ENCODE results near the gene FBXW8.
"Not testable (repeated sequence)": the region's sequence is repeated elsewhere in the genome, so short reads cannot be mapped to it uniquely, and the experiment has no call there.

The FBXW8 gene

DNA sequence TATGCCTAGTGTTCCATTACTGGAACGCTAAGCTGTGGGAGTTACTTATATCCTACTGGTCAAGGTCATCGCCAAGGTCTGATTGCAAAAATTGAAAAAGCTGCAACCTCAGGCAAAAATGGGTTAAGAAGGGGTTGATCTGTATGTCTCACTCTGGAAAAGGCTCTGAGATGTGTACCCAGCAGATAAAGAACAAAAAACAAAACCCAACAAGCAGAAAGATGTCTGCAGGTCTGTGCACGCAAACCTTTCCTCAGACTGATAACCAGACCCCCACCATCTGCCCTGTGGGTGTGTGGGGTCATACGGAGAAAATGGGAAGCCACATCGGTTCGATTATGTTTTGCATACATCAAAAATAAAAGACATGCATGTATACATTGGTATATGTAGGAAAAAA lies 132.1 kb downstream of the FBXW8 start:
- no peak for DNase-seq

DNA sequence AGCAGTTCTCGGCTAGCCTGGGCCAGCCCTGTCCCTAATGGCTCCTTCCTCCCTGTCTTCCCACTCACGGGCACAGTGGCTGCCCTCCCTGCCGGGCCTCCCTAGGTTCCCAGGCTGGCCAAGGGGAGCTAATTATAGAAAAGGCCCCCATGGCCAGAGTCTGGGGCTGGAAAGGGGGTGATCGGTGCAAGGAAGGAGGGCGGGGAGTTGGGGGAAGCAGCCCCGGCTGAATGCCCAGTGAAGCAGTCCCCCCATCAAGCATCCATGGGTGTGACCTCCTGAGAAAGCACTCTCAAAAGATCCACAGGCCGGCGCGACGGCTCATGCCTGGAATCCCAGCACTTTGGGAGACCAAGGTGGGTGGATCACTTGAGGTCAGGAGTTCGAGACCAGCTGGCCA lies 133.6 kb downstream of the FBXW8 start:
- DNase-seq: no peak

DNA sequence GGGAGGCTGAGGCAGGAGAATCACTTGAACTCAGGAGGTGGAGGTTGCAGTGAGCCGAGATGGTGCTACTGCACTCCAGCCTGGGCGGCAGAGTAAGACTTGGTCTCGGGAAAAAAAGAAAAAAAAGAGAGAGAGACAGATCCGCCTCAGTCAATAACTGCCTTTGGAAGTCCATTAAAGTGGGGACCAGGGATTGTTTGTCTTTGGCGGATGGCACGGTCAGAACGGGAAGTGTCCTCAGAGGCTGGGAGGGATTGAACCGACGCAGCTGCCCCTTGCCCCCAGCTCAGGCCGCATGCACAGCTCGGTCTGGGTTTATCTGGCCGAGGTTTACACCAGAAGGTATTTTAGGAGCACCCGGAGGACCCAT lies 134.0 kb downstream of the FBXW8 start:
- DNase-seq: no peak

DNA sequence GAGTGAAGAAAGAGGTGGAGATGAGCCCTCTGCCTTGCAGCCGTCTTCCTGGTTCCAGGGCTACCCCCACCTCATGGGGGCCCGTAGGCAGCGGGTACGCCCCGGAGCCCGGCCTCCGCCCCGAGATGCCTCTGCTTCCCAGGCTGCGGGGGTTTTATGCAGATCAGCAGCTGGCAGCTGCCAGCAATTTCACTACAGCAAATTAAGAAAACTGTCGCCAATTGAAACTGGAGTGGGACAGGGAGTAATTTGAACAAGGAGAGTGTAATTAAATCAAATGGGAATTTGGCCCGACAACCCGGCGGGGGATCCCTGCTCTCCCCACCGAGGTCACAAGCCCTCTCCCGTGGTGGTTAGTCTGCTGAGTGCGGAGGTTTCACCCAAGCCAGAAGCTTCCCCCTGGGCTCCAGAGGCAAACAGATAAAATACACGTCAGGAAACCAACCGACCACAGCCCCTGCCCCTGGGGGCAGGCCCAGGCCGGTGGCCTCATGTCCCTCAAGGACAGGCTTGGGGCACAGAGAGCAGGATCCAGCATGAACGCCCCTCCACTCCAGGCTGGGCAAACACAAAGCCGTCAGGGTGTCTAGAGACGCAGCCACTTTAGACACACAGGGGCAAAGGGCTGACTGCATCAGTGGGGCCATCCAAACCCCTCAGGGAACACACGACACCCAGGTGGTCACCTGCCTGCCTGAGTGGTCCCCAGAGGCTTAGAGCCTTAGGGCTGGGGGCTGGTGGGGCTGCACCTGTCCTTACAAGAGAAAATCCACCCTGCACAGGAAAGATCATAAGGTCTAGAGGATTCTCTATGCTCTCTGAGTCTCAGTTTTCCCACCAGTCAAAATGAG lies 134.6 kb downstream of the FBXW8 start:
- DNase-seq: no peak

DNA sequence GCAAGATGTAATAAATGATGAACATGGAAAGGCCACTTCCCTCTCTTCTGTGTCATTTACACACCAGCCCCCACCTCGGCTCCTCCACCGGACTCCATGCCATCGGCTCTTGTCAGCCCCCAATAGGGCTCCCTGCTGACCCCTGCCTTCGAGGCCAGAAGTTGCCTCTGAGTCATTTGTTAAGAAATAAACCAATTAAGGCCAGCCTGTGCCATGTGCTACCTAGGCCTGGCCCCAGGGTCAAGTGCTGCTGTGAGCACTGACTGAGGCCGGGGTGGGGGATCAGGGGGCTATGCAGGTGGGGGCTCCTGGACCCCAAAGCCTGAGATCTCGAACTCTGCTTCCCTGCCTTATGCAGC lies 135.2 kb downstream of the FBXW8 start:
- no peak for DNase-seq

DNA sequence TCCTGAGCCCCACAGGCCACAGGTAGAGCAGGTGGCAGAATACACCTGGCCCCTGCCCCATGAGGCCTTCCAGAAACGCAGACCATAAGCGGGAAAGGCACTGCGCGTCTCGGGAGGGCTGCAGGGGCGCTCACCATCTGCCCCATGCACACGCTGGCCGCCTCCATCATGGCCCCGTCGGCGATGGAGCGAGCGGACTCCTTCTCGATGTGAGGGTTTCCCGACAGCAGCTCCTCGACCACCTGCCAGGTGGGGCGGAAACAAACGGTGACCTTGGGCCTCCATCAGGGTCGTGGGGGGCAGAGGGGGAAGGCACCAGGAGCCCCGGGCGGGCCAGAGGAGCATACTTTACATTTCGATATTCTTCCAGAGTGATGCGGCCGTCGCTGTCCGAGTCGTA lies 135.7 kb downstream of the FBXW8 start:
- DNase-seq: no peak

DNA sequence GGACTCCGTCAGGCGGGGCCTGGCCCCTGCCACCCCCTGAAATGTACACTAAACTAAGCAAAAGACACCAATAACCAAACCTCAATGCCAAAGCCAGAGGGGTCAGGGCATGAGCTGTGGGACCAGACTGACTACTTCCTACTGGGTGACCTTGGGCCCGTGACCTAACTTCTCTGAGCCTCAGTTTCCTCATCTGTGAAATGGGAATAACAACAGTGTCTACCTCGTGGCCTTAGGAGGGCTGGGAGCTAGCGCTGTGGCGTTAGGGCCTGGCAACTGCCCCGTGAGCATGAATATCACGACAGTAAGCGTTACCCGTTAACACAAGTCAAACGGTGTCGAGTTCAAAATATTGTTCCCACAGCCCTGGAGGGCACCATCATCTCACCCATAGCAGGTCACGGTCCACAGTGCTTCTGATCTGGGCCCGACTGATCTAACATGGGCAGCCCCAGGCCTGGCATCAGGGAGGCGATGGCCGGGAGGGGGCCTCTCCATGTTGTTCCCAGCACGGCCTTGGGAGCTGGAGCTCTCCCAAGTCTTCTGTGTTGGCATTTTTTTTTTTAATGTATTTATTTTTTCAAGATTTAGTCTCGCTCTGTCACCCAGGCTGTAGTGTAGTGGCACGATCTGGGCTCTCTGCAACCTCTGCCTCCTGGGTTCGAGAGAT lies 136.2 kb downstream of the FBXW8 start:
- DNase-seq: no peak

DNA sequence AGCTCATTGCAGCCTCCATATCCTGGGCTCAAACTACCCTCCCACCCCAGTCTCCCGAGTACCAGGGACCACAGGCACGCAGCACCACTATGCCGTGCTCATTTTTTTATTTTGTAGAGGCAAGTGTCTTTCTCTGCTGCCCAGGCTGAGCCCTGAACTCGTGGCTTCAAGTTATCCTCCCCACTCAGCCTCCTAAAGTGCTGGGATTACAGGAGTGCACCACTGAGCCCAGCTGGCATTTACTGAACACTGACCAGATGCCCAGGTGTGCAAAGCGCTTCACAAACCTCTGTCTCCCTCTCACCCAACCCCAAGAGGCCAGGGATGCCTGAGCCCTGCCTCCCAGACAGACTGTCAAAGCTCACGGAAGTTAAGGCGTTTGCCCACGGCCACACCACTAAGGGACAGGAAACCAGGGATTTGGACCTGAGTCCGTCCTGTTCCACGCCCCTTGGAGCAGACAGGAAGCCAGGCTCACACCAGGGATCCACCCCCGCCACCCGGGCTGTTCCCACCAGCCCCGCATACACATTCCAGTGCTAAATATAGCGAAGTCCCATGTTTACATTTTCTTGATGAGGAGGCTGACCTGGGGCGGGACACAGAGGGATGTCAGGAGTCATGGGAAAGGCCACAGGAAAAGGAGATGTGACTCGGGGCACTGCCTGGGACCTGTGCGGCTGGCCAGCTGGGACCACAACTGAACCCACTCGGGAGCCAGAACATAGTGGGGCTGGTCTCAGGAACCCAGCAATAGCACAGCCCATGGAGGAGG lies 137.2 kb downstream of the FBXW8 start:
- DNase-seq: no peak

DNA sequence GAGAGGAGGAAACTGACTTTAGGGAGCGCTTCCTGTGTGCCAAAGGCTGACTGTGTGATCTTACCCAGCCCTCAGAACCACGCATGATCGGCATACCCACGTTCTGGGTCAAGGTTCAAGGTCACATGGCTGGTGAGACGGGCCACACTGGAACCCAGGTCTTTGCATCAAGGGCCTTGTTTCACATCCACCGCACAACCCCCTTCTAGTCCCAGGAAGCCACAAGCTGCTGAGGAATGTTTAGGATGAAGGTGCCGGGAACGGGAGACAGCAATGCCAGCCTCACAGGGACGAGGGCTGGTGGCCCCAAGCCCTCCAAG lies 137.8 kb downstream of the FBXW8 start:
- DNase-seq: no peak

DNA sequence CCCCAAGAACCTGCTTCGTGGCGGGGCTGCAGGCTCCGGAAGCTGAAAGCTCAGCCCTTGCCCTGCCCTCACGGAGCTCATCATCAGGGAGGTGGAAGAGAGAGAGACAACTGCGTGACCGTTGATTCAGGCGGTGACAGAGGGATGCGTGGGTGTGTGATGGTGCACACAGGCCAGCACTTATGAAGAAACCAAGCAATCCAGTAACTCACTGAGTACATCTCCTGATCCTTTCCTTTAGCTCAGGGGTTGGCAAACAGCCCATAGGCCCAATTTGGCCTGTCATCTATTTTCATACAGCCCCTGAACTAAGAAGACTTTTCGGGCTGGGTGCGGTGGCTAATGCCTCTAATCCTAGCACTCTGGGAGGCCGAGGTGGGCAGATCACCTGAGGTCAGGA lies 138.5 kb downstream of the FBXW8 start:
- no peak for DNase-seq

DNA sequence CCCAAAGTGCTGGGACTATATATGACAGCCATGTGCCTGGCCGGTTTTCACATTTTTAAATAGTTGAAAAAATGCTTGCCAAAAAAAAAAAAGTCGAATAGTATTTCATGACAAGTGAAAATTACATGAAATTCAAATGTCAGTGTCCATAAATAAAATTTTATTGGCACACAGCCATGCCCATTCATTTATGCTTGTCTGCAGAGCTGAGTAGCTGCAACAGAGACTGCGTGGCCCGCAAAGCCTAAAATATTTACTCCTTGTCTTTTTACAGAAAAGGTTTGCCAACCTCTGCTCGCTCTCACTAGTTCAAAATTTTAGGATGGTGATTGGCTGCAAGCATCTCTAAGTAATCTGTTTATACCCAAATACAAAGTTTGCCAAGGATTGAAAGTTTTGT lies 139.3 kb downstream of the FBXW8 start:
- DNase-seq: no peak

DNA sequence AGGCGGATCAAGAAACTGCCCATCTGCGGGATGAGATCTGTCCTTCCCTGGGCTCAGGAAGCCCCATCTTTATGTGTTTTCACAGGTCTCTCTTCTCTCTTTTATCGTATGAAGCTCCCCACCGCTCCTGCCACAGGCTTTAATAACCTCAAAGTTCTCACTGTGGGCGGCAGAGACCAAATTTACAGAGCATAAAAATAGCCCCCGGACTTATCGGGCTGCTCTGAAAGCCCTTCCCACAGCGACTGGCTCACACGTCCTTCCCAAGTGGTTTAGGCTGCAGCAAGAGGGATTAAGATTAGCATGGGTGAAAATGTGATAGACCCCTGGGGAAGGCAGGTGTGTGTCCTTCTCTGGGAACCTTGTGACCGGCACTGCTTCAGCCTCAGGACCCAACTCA lies 140.6 kb downstream of the FBXW8 start:
- DNase-seq: no peak

DNA sequence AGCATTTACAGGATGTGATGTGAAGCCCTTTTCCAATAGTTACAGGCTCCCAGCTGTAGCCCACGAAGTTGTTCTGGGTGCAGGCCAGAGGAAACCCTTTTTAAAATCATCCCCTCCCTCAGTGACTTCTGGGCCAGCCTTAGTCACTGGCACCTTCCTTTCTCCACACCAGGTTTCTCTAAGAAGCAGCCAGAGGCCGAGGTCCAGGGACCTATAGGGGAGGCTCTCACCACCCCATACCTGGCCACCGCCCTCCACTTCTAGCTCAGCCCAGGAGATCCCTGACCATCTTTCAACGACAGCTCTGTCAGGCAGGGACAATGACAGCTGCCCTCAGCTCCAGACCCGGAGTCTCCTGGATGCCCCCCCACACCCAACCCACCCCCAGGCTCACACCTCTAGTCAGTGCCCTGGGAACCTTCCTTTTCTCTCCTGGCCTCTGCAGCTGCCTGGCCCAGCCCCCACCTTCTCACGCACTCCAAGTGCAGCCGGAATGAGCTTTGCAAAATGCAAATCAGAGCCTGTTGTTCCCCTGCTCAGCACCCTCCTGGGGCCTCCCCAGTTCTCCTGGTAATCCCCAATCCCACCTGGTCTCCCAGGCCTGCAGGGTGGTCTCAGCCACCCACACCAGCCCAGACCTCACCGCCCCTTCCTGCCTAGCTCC lies 141.8 kb downstream of the FBXW8 start:
- no peak for DNase-seq

DNA sequence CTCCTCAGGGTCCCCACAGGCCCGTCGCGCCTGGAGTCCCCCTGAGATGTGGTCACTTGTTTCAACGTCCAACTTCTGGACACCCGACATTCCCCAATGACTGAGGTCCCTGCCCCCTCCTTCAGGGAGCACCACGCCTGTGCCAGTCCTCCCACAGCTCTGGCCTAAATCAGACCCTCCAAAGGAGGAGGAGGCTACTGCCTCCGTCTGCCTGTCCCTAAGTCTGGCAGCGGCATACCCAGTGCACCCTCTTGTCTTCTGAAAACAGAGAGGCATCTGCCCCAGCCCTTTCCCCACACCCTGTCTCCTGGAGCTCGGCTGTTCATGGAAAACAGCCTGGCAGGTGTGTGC lies 142.3 kb downstream of the FBXW8 start:
- no peak for DNase-seq

DNA sequence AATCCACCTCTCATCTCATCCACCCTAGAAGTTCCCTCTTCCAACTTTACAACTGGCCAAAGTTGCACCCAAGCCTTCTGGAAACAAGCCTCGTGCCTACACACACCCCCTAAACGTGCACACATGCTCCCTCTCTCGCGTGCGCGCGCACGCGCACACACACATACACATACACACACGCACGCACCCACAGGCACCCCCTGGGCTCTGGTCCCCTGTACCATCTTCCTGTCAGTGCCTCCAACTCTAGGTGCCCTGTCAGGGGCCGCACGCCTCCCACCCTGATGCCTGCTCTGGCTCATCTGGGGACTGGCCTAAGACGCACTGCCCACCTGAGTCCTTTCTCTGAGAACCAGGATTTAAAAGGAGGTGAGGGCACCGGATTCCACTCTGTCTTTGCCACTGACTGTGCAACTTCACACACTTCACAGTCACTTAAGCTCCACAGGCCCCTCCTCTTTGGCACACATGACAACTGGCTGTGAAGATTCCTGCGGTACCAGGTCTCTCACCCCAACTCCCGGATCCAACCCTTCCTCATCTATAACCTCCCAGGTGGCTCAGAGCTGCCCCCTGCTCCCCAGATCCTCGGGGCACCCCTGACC lies 142.9 kb downstream of the FBXW8 start:
- no peak for DNase-seq

DNA sequence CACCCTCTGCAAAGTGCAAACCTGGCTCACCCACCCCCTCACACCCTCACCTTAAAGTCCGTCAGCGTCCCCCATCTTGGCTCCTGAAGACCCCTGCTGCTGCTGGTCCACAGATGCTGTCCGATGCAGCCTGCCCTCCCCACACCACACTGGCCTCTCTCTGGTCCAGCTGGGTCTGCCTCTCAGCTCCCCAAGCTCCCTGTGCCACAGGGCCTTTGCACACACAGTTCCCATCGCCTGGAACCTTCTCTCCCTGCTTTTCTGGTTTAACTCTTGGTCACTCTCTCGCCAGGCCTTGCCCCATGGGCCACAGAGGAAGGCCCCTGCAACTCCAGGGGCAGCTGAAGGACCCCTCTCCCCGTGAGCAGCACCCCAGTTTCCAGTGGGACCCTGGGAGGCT lies 143.5 kb downstream of the FBXW8 start:
- no peak for DNase-seq

DNA sequence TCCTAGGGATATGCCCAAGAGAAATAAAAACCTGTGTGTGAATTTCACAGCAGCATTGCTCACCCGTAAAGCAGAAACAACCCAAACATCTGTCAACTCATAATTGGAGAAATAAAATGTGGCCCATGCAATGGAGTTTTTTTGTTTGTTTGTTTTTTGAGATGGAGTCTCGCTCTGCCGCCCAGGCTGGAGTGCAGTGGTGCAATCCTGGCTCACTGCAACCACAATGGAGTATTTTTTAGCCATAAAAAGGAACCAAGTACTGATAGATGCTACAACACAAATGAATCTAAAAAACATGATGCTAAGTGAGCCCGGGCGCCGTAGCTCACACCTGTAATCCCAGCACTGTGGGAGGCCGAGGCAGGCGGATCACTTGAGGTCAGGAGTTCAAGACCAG lies 146.9 kb downstream of the FBXW8 start:
- not testable (repeated sequence) for DNase-seq

DNA sequence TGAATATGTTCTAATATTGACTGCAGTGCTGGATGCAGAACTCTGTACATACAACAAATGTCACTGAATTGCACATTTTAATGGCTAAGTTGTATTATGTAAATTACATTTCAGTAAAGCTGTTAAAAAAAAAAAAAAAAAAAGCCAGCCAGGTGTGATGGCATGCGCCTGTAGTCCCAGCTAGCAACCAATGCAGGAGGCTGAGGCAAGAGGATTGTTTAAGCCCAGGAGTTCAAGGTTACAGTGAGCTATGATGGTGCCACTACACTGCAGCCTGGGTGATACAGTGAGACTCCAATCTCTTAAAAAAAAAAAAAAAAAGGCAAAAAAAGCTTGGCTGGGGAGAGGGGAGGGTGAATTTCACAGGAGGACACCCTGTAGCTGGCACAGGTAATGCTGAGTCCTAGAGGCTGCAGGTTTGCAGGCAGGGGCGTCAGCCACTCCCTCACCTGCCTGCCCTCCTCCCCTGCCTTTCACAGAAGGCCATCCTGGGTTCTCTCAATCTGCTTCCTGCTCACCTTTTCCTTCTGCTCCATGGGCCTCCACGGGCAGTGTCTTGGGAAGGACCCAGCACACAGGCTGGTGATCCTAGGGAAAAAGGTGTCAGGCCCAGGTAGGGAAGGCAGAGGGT lies 147.8 kb downstream of the FBXW8 start:
- DNase-seq: no peak

DNA sequence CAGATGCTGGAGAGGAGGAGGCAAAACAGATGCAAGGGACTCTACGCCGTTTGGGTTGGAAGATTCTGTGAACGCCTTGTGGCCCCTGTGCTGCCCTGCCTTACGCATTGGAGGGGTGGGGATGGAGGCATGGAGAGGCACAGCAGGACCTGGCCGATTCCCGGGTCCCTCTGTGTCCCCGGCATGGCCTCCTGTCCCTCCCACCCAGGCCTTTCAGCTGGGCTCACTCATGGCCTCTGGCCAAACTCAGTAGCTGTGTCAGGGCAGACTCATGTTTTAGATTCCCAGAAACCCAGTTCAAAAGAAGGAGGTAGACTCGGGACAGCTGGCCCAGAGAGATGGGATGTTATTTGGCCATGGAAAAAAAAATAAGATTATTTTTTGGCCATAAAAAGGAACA lies 148.4 kb downstream of the FBXW8 start:
- no peak for DNase-seq

DNA sequence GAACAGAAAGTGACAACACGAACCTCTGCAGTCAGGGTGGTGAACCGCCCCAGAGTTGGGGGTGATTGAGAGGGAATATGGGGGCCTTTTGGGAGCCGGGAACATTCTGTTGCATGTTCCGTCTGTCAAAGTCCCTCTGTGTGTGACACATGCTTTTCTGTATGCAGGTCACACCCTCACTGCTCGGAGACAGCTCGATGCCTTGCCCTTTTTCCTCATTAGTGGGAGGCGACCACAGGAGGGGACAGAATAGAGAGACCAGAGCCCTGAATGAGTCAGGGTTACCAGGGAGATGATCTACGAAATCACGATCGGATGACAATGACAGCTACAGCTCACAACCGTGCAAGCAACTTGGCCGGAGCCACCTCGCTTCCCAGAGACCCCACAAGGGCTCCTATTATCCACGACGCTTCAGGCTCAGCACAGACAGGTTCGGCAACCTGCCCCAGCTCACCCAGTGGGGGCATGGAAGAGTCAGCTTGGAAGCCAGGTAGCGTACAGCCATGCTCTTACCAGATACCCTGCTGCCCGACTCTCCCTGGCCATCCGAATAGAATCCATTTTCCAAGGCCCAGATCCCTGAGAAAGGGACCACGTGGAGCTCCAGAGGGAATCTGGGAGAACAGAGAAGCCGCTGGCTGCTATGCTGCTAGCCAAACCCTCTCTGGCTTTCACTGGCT lies 149.6 kb downstream of the FBXW8 start:
- DNase-seq: no peak

DNA sequence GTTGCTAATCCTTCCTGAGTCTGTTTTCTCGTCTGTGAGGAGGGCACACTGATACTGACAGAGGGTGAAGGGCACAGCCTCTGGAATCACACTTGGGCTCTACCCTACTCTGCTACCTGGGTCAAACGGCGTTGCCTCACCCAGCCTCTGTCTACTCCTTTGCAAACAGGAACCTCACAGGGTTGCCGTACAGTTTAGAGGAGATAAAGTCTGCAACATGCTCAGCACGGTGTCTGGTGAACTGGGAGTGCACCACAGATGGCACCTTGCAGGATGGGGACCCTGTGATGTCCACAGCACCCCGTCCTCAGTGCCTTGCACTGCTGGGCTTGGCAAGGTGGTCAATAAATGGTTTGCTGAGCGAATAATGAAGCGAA lies 150.2 kb downstream of the FBXW8 start:
- DNase-seq: no peak

DNA sequence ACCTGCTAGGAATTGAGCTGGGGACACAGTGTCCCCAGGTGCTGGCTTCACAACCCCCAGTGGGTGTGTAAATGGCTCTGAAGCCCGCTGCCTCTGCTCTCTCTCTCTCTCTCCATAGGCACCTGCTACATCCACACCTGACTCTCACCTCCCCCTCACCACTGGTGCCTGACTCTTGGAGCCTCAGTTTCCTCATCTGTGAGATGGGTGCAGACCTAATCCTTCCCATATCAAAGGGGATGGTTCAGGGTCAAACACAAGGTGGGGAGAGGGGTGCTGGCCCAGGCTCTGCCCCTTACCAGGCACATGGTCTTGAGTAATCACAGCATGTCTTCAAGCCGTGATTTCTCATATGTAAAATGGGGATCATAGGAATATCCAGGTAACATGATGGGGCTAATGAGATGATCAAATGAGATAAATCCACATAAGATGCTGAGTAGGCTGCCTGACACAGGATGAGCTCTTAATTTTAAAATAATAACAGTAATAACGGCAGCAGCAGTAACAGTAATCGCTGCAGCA lies 150.9 kb downstream of the FBXW8 start:
- DNase-seq: no peak

Data from activated CD4-positive, CD25-positive, alpha-beta regulatory T cell (primary cell).